ENCODE data around the gene SPRY2. TPM values are rescaled to one million over a fixed set of nuclear protein-coding genes. Genes with fewer than 3 reads are reported as not detected.

Gene SPRY2
- total and polyA plus RNA-seq, 2 donors from 2014 or later = 10.6 to 26.2 TPM

DNA sequence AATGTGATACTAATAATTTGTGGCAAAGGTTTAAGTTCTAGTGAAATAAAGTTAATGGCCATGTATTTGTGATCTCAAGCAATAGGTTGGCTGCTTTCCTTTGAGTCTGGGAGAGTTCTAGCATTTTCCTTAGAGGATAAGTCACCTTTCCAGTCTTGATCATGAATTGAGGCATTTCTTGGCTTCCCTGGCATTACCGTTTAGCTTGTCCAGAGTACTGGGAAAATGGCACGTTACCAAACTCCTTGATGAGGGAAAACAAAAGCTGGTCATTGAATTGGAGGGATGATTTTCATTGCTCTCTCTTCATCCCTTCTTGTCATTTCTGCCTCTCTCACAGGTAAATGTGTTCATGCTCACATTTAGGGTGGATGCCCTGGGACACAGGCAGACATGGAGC lies 34.0 kb upstream of the SPRY2 start:
- no peak overlapping the region for H3K4me3 ChIP-seq (ENCODE audit: low read length in 3 of 3)
- H3K27ac ChIP-seq (ENCODE audit: low read depth in 2 of 2, low read length in 2 of 2) = no peak overlapping the region
- H3K27me3 ChIP-seq (ENCODE audit: control insufficient read depth, insufficient read depth, low read length) = no peaks in the 10 kb centered on the region
- no peaks in the 10 kb centered on the region for H3K9me3 ChIP-seq (ENCODE audit: control insufficient read depth in 2 of 3, insufficient read depth in 1 of 3, low read length in 3 of 3)
- FAIRE-seq (no peak), DNase-seq (no peak)
- no peaks in the 10 kb centered on the region for H3K36me3 ChIP-seq (ENCODE audit: control insufficient read depth in 2 of 3, insufficient read depth in 3 of 3, low read length in 3 of 3)
- H3K4me1 ChIP-seq (ENCODE audit: control insufficient read depth in 2 of 3, insufficient read depth in 2 of 3, low read depth in 1 of 3, low read length in 3 of 3) = peaks cover 0 to 4% (median 0%) of the 10 kb centered on the region in 3 donors
- no peak overlapping the region for H3K9ac ChIP-seq (ENCODE audit: low read length in 3 of 3)
- TF ChIP-seq CTCF (IDR thresholded peaks at IDR 0.05; ENCODE audit: borderline replicate concordance, extremely low read depth, insufficient read depth) = no peak
- intact Hi-C loops (cut with DNase I) = no loop called here

GRCh38 chr13:80374444-80374843 lies 33.5 kb upstream of the SPRY2 start:
- Histone ChIP-seq H3K4me1 (ENCODE audit: control insufficient read depth in 2 of 3, insufficient read depth in 2 of 3, low read depth in 1 of 3, low read length in 3 of 3) (peaks cover 0 to 4% (median 0%) of the 10 kb centered on the region in 3 donors), H3K36me3 (ENCODE audit: control insufficient read depth in 2 of 3, insufficient read depth in 3 of 3, low read length in 3 of 3) (no peaks in the 10 kb centered on the region), H3K4me3 (ENCODE audit: low read length in 3 of 3) (no peak overlapping the region), H3K27me3 (ENCODE audit: control insufficient read depth, insufficient read depth, low read length) (no peaks in the 10 kb centered on the region), H3K9me3 (ENCODE audit: control insufficient read depth in 2 of 3, insufficient read depth in 1 of 3, low read length in 3 of 3) (no peaks in the 10 kb centered on the region), H3K9ac (ENCODE audit: low read length in 3 of 3) (no peak overlapping the region), H3K27ac (ENCODE audit: low read depth in 2 of 2, low read length in 2 of 2) (no peak overlapping the region)
- no peak for TF ChIP-seq CTCF (IDR thresholded peaks at IDR 0.05; ENCODE audit: borderline replicate concordance, extremely low read depth, insufficient read depth)
- intact Hi-C loops (cut with DNase I) = no loop called here
- FAIRE-seq (no peak), DNase-seq (no peak)

- Histone ChIP-seq H3K27ac (ENCODE audit: low read depth in 2 of 2, low read length in 2 of 2) (no peak overlapping the region), H3K9me3 (ENCODE audit: control insufficient read depth in 2 of 3, insufficient read depth in 1 of 3, low read length in 3 of 3) (no peaks in the 10 kb centered on the region), H3K4me1 (ENCODE audit: control insufficient read depth in 2 of 3, insufficient read depth in 2 of 3, low read depth in 1 of 3, low read length in 3 of 3) (peaks cover 0 to 4% (median 0%) of the 10 kb centered on the region in 3 donors), H3K27me3 (ENCODE audit: control insufficient read depth, insufficient read depth, low read length) (no peaks in the 10 kb centered on the region), H3K4me3 (ENCODE audit: low read length in 3 of 3) (no peak overlapping the region), H3K9ac (ENCODE audit: low read length in 3 of 3) (no peak overlapping the region), H3K36me3 (ENCODE audit: control insufficient read depth in 2 of 3, insufficient read depth in 3 of 3, low read length in 3 of 3) (no peaks in the 10 kb centered on the region)
- DNase-seq (no peak), FAIRE-seq (no peak)
- no peak for TF ChIP-seq CTCF (IDR thresholded peaks at IDR 0.05; ENCODE audit: borderline replicate concordance, extremely low read depth, insufficient read depth)
- intact Hi-C loops (cut with DNase I) = no loop called here
These were observed 31.0 kb upstream of the SPRY2 start for GRCh38 chr13:80371840-80372509.

GRCh38 chr13:80367473-80367872 lies 26.5 kb upstream of the SPRY2 start:
- no peak for TF ChIP-seq CTCF (IDR thresholded peaks at IDR 0.05; ENCODE audit: borderline replicate concordance, extremely low read depth, insufficient read depth)
- FAIRE-seq (no peak), DNase-seq (no peak)
- Histone ChIP-seq H3K9me3 (ENCODE audit: control insufficient read depth in 2 of 3, insufficient read depth in 1 of 3, low read length in 3 of 3) (no peaks in the 10 kb centered on the region), H3K4me1 (ENCODE audit: control insufficient read depth in 2 of 3, insufficient read depth in 2 of 3, low read depth in 1 of 3, low read length in 3 of 3) (no peaks in the 10 kb centered on the region), H3K27me3 (ENCODE audit: control insufficient read depth, insufficient read depth, low read length) (no peaks in the 10 kb centered on the region), H3K27ac (ENCODE audit: low read depth in 2 of 2, low read length in 2 of 2) (no peak overlapping the region), H3K36me3 (ENCODE audit: control insufficient read depth in 2 of 3, insufficient read depth in 3 of 3, low read length in 3 of 3) (no peaks in the 10 kb centered on the region), H3K9ac (ENCODE audit: low read length in 3 of 3) (no peak overlapping the region), H3K4me3 (ENCODE audit: low read length in 3 of 3) (no peak overlapping the region)
- intact Hi-C loops (cut with DNase I) = no loop called here

All from kidney (tissue), 14 donors.